Breast epithelium (tissue), 4 donors: Measurements from ENCODE around the gene VWC2L. TPM values are rescaled to one million over a fixed set of nuclear protein-coding genes. Genes with fewer than 3 reads are reported as not detected.

Source experiments
- DNase-seq, 2 donors: peaks; one replicate each; pipeline ENCODE4 v3.0.0-alpha.2; 2019; ENCODE audit warnings: low spot score in 2 of 2
- H3K27ac ChIP-seq, 2 donors: fragments of 200-600 bp; sonication (generic) in 1 of 2; one replicate each; pipeline ENCODE4 v1.5.1; 2016 to 2019; ENCODE audit warnings: mild to moderate bottlenecking in 1 of 2
- H3K27me3 ChIP-seq, 2 donors: fragments of 200-600 bp; sonication (generic) in 1 of 2; one replicate each; pipeline versions ENCODE4 v1.5.1 to v1.6.0; 2017 to 2019; ENCODE audit warnings: control low read depth in 1 of 2, mild to moderate bottlenecking in 1 of 2
- H3K36me3 ChIP-seq: fragments of 200-600 bp; one replicate; pipeline ENCODE4 v1.5.1; 2019
- H3K4me1 ChIP-seq, 2 donors: fragments of 200-600 bp; sonication (generic); one replicate each; pipeline ENCODE4 v1.5.1; 2016 to 2019; ENCODE audit warnings: control low read depth in 1 of 2
- H3K4me3 ChIP-seq, 3 donors: fragments of 200-600 bp; sonication (generic); 1 replicate in 2 of 3; 2 replicates in 1 of 3; pipeline ENCODE4 v1.5.1; 2016 to 2019; ENCODE audit warnings: mild to moderate bottlenecking in 3 of 3, moderate library complexity in 2 of 3
- H3K9me3 ChIP-seq, 2 donors: fragments of 200-600 bp; sonication (generic) in 1 of 2; one replicate each; pipeline ENCODE4 v1.5.1; 2016 to 2019; ENCODE audit warnings: control low read depth in 1 of 2
- POLR2A ChIP-seq: fragments of 450-650 bp; IDR thresholded peaks from one replicate; pipeline ENCODE4 v1.6.1; 2016; ENCODE audit warnings: antibody characterized with exemption, mild to moderate bottlenecking, moderate library complexity
- POLR2AphosphoS5 ChIP-seq, 3 donors: sonication (generic); formaldehyde crosslinking; IDR thresholded peaks; one replicate each; pipeline ENCODE4 v1.6.1; 2017; ENCODE audit warnings: antibody characterized with exemption in 3 of 3
- intact Hi-C: fragments of 100-400 bp; cut with DNase I; formaldehyde crosslinking; loops from one replicate; pipeline ENCODE4 v1.15.1; 2023; ENCODE audit warnings: low total_unique reads
- total RNA-seq, 3 donors: library from RNA; depleted of rRNA; stranded (reverse); fragments of >200 nt; gene quantifications; one replicate each; pipeline ENCODE4 v1.1.0, GENCODE V29; 2016
- TF ChIP-seq, protein P1 (sequence below), 3 donors: fragments of 450-650 bp; IDR thresholded peaks; one replicate each; pipeline ENCODE4 v1.5.1; 2016 to 2017; ENCODE audit warnings: antibody characterized with exemption in 3 of 3, mild to moderate bottlenecking in 3 of 3, moderate library complexity in 3 of 3

Gene VWC2L
- total RNA-seq, 3 donors from 2014 or later = 0.15 TPM; not detected in 2

DNA sequence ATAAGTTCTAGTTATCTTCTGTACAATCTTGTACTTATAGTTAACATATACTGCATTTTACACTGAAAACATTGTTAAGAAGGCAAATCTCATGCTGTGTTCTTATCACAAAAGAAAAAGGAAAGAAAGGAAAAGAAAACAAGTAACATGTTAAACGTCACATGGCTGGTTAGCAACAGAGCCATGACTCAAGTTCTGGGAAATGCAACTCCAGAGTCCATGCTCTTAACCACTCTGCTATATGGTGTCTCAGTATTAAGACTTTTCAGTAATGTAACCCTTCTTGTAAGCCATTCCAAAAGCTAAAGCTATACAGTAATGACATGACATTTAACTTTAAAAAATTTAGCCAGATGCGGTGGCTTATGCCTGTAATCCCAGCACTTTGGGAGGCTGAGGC lies 217.2 kb downstream of the VWC2L start:
- no peak overlapping the region for H3K4me3 ChIP-seq
- no peak overlapping the region for H3K27ac ChIP-seq
- no peaks in the 10 kb centered on the region for H3K4me1 ChIP-seq
- H3K9me3 ChIP-seq = no peaks in the 10 kb centered on the region
- DNase-seq = no peak
- H3K36me3 ChIP-seq = no peaks in the 10 kb centered on the region
- no peaks in the 10 kb centered on the region for H3K27me3 ChIP-seq
- intact Hi-C loops = loop anchor here (5.0 kb wide), 1 partner anchor 976 kb away; no protein-coding TSS in a partner anchor
- TF ChIP-seq POLR2AphosphoS5 (IDR thresholded peaks at IDR 0.05) (no peak), POLR2A (no peak)
- TF ChIP-seq, protein P1, sequence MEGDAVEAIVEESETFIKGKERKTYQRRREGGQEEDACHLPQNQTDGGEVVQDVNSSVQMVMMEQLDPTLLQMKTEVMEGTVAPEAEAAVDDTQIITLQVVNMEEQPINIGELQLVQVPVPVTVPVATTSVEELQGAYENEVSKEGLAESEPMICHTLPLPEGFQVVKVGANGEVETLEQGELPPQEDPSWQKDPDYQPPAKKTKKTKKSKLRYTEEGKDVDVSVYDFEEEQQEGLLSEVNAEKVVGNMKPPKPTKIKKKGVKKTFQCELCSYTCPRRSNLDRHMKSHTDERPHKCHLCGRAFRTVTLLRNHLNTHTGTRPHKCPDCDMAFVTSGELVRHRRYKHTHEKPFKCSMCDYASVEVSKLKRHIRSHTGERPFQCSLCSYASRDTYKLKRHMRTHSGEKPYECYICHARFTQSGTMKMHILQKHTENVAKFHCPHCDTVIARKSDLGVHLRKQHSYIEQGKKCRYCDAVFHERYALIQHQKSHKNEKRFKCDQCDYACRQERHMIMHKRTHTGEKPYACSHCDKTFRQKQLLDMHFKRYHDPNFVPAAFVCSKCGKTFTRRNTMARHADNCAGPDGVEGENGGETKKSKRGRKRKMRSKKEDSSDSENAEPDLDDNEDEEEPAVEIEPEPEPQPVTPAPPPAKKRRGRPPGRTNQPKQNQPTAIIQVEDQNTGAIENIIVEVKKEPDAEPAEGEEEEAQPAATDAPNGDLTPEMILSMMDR (IDR thresholded peaks at IDR 0.05) = no peak
